NCI-H345 treated with DMSO at 0.1 percent for 48 hours (cell line): Measurements from ENCODE around the gene AP3B1.

Experiments used
- DNase-seq: peaks from one replicate; lab custom pipeline; 2025; ENCODE audit not compliant: unreplicated experiment; lab: John Stamatoyannopoulos, UW

AP3B1 gene

GRCh38 chr5:78005021-78005785 is 289.3 kb downstream of the AP3B1 start:
- DNase-seq, result peak; percentile 32

- no peak for DNase-seq
These were observed 289.9 kb downstream of the AP3B1 start for GRCh38 chr5:78004559-78004958.

GRCh38 chr5:78003919-78004318 is 290.6 kb downstream of the AP3B1 start:
- no peak for DNase-seq

- no peak for DNase-seq
These were observed 291.0 kb downstream of the AP3B1 start for GRCh38 chr5:78003450-78003849.

GRCh38 chr5:78002690-78003089 is 291.8 kb downstream of the AP3B1 start:
- no peak for DNase-seq

- DNase-seq, result no peak
These were observed 293.3 kb downstream of the AP3B1 start for GRCh38 chr5:78001197-78001596.

- DNase-seq, result no peak
These were observed 294.3 kb downstream of the AP3B1 start for GRCh38 chr5:78000191-78000590.

- no peak for DNase-seq
These were observed 295.1 kb downstream of the AP3B1 start for GRCh38 chr5:77999399-77999798.

GRCh38 chr5:77996943-77997342 is 297.6 kb downstream of the AP3B1 start:
- no peak for DNase-seq

- DNase-seq, result no peak
These were observed 298.6 kb downstream of the AP3B1 start for GRCh38 chr5:77995793-77996409.

- no peak for DNase-seq
These were observed 299.6 kb downstream of the AP3B1 start for GRCh38 chr5:77994943-77995342.

GRCh38 chr5:77993855-77994318 is 300.6 kb downstream of the AP3B1 start:
- peak; percentile 28 for DNase-seq

GRCh38 chr5:77993141-77993854 is 301.2 kb downstream of the AP3B1 start:
- DNase-seq, result no peak

GRCh38 chr5:77991084-77991483 is 303.4 kb downstream of the AP3B1 start:
- DNase-seq, result no peak

- DNase-seq, result no peak
These were observed 304.5 kb downstream of the AP3B1 start for GRCh38 chr5:77990020-77990419.

GRCh38 chr5:77987988-77988387 is 306.5 kb downstream of the AP3B1 start:
- no peak for DNase-seq

- DNase-seq, result no peak
These were observed 307.2 kb downstream of the AP3B1 start for GRCh38 chr5:77987331-77987730.

GRCh38 chr5:77986261-77986660 is 308.2 kb downstream of the AP3B1 start:
- no peak for DNase-seq

- no peak for DNase-seq
These were observed 309.3 kb downstream of the AP3B1 start for GRCh38 chr5:77985247-77985646.

- no peak for DNase-seq
These were observed 309.9 kb downstream of the AP3B1 start for GRCh38 chr5:77984587-77984986.

- no peak for DNase-seq
These were observed 310.9 kb downstream of the AP3B1 start for GRCh38 chr5:77983482-77984199.
